OCI-LY7 (cell line): ENCODE measurements around the gene HDAC4. TPM values are rescaled to one million over a fixed set of nuclear protein-coding genes. Genes with fewer than 3 reads are reported as not detected.

Experiments
- BruUV-seq: library from RNA; stranded (reverse); fragments of 400-500 nt; replicated peaks from 2 replicates; lab custom pipeline; 2021; lab: Mats Ljungman, UMichigan
- CTCF ChIA-PET: fragments of 300-600 bp; sonication (Branson Sonifier 250); formaldehyde crosslinking; loops from one replicate; lab custom pipeline; 2022; ENCODE audit warnings: antibody characterized with exemption; ENCODE audit not compliant: unreplicated experiment; lab: Charles Lee
- POLR2A ChIA-PET: fragments of 300-600 bp; sonication (Branson Sonifier 250); formaldehyde crosslinking; loops from one replicate; lab custom pipeline; 2022; ENCODE audit warnings: antibody characterized with exemption; lab: Charles Lee
- DNase-seq: peaks from one replicate; pipeline ENCODE4 v3.0.0-alpha.2; 2015; ENCODE audit warnings: low spot score
- H2AFZ ChIP-seq: fragments of 200-600 bp; sonication (generic), shearing (Covaris generic); 2 replicates; pipeline ENCODE4 v1.6.1; 2014; ENCODE audit warnings: mild to moderate bottlenecking, antibody characterized with exemption, low read length, moderate library complexity
- H3K27ac ChIP-seq: fragments of 200-600 bp; sonication (generic); 2 replicates; pipeline ENCODE4 v1.5.1; 2014; ENCODE audit warnings: mixed run types, low read depth, mild to moderate bottlenecking, moderate library complexity, low read length, inconsistent platforms; ENCODE audit not compliant: poor library complexity, severe bottlenecking
- H3K36me3 ChIP-seq: fragments of 200-600 bp; sonication (generic); 2 replicates; pipeline ENCODE4 v1.6.1; 2014; ENCODE audit warnings: mild to moderate bottlenecking, antibody characterized with exemption, low read length, moderate library complexity, mixed read lengths; ENCODE audit not compliant: insufficient read depth
- H3K4me1 ChIP-seq: fragments of 200-600 bp; sonication (generic); 2 replicates; pipeline ENCODE4 v1.5.1; 2014; ENCODE audit warnings: mild to moderate bottlenecking, low read length; ENCODE audit not compliant: insufficient read depth, poor library complexity, severe bottlenecking
- H3K4me2 ChIP-seq: fragments of 200-600 bp; sonication (generic); 2 replicates; pipeline ENCODE4 v1.6.1; 2014; ENCODE audit warnings: mild to moderate bottlenecking, low read length
- H3K4me3 ChIP-seq: fragments of 200-600 bp; sonication (generic); 2 replicates; pipeline ENCODE4 v1.5.1; 2014; ENCODE audit warnings: mild to moderate bottlenecking, low read depth, low read length; ENCODE audit not compliant: poor library complexity, severe bottlenecking
- H3K79me2 ChIP-seq: fragments of 200-600 bp; sonication (generic); 2 replicates; pipeline ENCODE4 v1.6.1; 2016; ENCODE audit warnings: low read depth, mild to moderate bottlenecking, low read length, moderate library complexity, mixed read lengths; ENCODE audit not compliant: insufficient read depth
- H3K9me2 ChIP-seq: fragments of 200-600 bp; sonication (generic); 2 replicates; pipeline ENCODE4 v1.6.1; 2016; ENCODE audit warnings: mild to moderate bottlenecking, low read length, mixed read lengths; ENCODE audit not compliant: insufficient read depth
- H3K9me3 ChIP-seq: fragments of 200-600 bp; sonication (generic); 2 replicates; pipeline ENCODE4 v1.6.1; 2014; ENCODE audit warnings: mild to moderate bottlenecking, mixed run types, low read length, mixed read lengths
- H4K20me1 ChIP-seq: fragments of 200-600 bp; sonication (generic); 2 replicates; pipeline ENCODE4 v1.6.1; 2014; ENCODE audit warnings: mild to moderate bottlenecking, antibody characterized with exemption, low read length, moderate library complexity, mixed read lengths; ENCODE audit not compliant: insufficient read depth
- CTCF ChIP-seq: fragments of 200-600 bp; sonication (generic); conservative IDR thresholded peaks from 2 replicates; pipeline ENCODE4 v1.5.1; 2014; ENCODE audit warnings: mild to moderate bottlenecking, antibody characterized with exemption, low read length, moderate library complexity, mixed read lengths
- EZH2phosphoT487 ChIP-seq: fragments of 200-600 bp; sonication (generic); IDR thresholded peaks from 2 replicates; pipeline ENCODE4 v1.6.1; 2018; ENCODE audit warnings: low read depth, borderline replicate concordance, mild to moderate bottlenecking, mixed run types, antibody characterized with exemption, low read length, moderate library complexity, mixed read lengths
- intact Hi-C: fragments of 100-400 bp; cut with micrococcal nuclease; formaldehyde crosslinking; loops from one replicate; pipeline ENCODE4 v1.10.0; 2022; ENCODE audit not compliant: unreplicated experiment
- total RNA-seq, 2 experiments: library from RNA; depleted of rRNA in 1 of 2; stranded (reverse); fragments of >200 nt in 1 of 2; shearing (Covaris generic) in 1 of 2; gene quantifications; 2 replicates each; pipeline ENCODE4 v1.2.3, GENCODE V29; 2014 to 2022

HDAC4 gene
- total RNA-seq, 2 experiments from 2014 or later = 10.2 to 20.6 TPM

DNA sequence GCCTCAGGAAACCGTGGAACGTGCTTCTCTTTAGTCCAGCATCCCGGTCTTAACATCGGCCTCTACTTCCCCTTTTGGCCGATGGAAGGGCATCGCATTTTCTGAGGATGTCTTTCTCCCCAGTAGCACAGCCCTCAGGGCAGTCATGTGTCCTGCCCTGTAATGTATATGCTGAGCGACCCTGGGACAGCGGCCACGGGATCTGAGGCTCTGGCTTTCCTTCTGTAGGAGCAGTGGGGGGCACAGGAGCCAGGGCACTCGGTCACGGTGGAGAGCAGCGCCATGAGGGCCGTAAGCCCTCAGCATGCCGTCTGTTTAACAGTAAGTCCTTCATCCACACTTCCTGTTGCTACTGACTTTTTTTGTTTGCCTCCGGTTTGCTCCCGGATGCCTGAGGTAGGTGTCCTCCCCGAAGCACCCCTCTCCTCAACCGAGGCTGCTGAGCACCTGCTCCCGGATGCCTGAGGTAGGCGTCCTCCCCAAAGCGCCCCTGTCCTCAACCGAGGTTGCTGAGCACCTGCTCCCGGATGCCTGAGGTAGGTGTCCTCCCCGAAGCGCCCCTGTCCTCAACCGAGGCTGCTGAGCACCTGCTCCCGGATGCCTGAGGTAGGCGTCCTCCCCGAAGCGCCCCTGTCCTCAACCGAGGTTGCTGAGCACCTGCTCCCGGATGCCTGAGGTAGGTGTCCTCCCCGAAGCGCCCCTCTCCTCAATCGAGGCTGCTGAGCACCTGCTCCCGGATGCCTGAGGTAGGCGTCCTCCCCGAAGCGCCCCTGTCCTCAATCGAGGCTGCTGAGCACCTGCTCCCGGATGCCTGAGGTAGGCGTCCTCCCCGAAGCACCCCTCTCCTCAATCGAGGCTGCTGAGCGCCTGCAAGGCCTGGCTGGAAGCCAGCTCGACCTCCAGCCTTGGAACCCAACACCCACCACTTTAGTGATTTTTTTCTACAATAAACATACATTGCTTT lies 169.3 kb downstream of the HDAC4 start:
- Histone ChIP-seq H4K20me1 (no peaks in the 10 kb centered on the region; the same call in 1 of the 2 replicates), H3K4me1 (no peaks in the 10 kb centered on the region), H3K9me2 (no peaks in the 10 kb centered on the region), H2AFZ (no peak overlapping the region), H3K4me2 (no peak overlapping the region), H3K79me2 (no peaks in the 10 kb centered on the region), H3K36me3 (no peaks in the 10 kb centered on the region), H3K4me3 (no peak overlapping the region), H3K27ac (no peak overlapping the region), H3K9me3 (no peaks in the 10 kb centered on the region)
- POLR2A ChIA-PET = no interaction called here
- no peak for DNase-seq
- CTCF ChIA-PET = no interaction called here
- intact Hi-C loops = no loop called here
- TF ChIP-seq EZH2phosphoT487 (no peak), CTCF (no peak)
- BruUV-seq = no TSS peak

- no peak for DNase-seq
- Histone ChIP-seq H3K9me3 (no peaks in the 10 kb centered on the region), H3K4me2 (no peak overlapping the region), H3K9me2 (no peaks in the 10 kb centered on the region), H3K4me3 (no peak overlapping the region), H4K20me1 (no peaks in the 10 kb centered on the region; the same call in 1 of the 2 replicates), H3K36me3 (no peaks in the 10 kb centered on the region), H3K4me1 (no peaks in the 10 kb centered on the region), H3K27ac (no peak overlapping the region), H2AFZ (no peak overlapping the region), H3K79me2 (no peaks in the 10 kb centered on the region)
- intact Hi-C loops = no loop called here
- ChIA-PET CTCF (no interaction called here), POLR2A (no interaction called here)
- no TSS peak for BruUV-seq
- TF ChIP-seq EZH2phosphoT487 (no peak), CTCF (no peak)
Measured at GRCh38 chr2:239230318-239231052, 170.3 kb downstream of the HDAC4 start.
